ENCODE data around the gene IFNL1. TPM values are rescaled to one million over a fixed set of nuclear protein-coding genes. Genes with fewer than 3 reads are reported as not detected.

The IFNL1 gene
- total RNA-seq, 1 experiment from 2014 or later: 1.0 TPM

- DNase-seq: no peak
- Mint-ChIP-seq H3K36me3 (ENCODE audit: insufficient read depth, unreplicated experiment) (no peaks in the 10 kb centered on the region), H3K4me1 (ENCODE audit: low read depth, unreplicated experiment) (peaks cover 24% of the 10 kb centered on the region), H3K27me3 (ENCODE audit: unreplicated experiment) (peaks cover 54% of the 10 kb centered on the region), H3K27ac (ENCODE audit: unreplicated experiment) (no peak overlapping the region), H3K4me3 (ENCODE audit: low read depth, unreplicated experiment) (no peak overlapping the region), H3K9me3 (ENCODE audit: low read depth, unreplicated experiment) (peaks cover 2% of the 10 kb centered on the region)
- TF ChIP-seq CTCF (IDR thresholded peaks at IDR 0.05; ENCODE audit: unreplicated experiment): no peak
- CTCF ChIA-PET: interaction anchor here (0.5 to 0.7 kb wide), 2 partner anchors 17 to 30 kb away, joined by 3 to 4 read pairs; no protein-coding TSS in a partner anchor
- intact Hi-C loops (cut with micrococcal nuclease; ENCODE audit: unreplicated experiment): no loop called here
- no TSS peak for BruUV-seq (replicated peaks)
Measured at GRCh38 chr19:39304701-39305571, 8.7 kb downstream of the IFNL1 start.

GRCh38 chr19:39306075-39306474 lies 9.9 kb downstream of the IFNL1 start:
- no peaks in the 10 kb centered on the region for H3K36me3 Mint-ChIP-seq (ENCODE audit: insufficient read depth, unreplicated experiment)
- CTCF ChIA-PET: interaction anchor here (0.7 kb wide), 2 partner anchors 9 to 754 kb away, joined by 3 read pairs; no protein-coding TSS in a partner anchor
- no peak overlapping the region for H3K4me3 Mint-ChIP-seq (ENCODE audit: low read depth, unreplicated experiment)
- peaks cover 24% of the 10 kb centered on the region for H3K4me1 Mint-ChIP-seq (ENCODE audit: low read depth, unreplicated experiment)
- no peak for TF ChIP-seq CTCF (IDR thresholded peaks at IDR 0.05; ENCODE audit: unreplicated experiment)
- H3K27me3 Mint-ChIP-seq (ENCODE audit: unreplicated experiment): peaks cover 44% of the 10 kb centered on the region
- BruUV-seq (replicated peaks): no TSS peak
- no peak overlapping the region for H3K27ac Mint-ChIP-seq (ENCODE audit: unreplicated experiment)
- H3K9me3 Mint-ChIP-seq (ENCODE audit: low read depth, unreplicated experiment): peaks cover 2% of the 10 kb centered on the region
- intact Hi-C loops (cut with micrococcal nuclease; ENCODE audit: unreplicated experiment): no loop called here
- DNase-seq: no peak

- H3K27me3 Mint-ChIP-seq (ENCODE audit: unreplicated experiment): peaks cover 41% of the 10 kb centered on the region
- H3K4me3 Mint-ChIP-seq (ENCODE audit: low read depth, unreplicated experiment): peak overlapping the region; percentile 26
- H3K9me3 Mint-ChIP-seq (ENCODE audit: low read depth, unreplicated experiment): peaks cover 2% of the 10 kb centered on the region
- no peaks in the 10 kb centered on the region for H3K36me3 Mint-ChIP-seq (ENCODE audit: insufficient read depth, unreplicated experiment)
- CTCF ChIA-PET: no interaction called here
- intact Hi-C loops (cut with micrococcal nuclease; ENCODE audit: unreplicated experiment): no loop called here
- DNase-seq: peak; percentile 53
- peaks cover 24% of the 10 kb centered on the region for H3K4me1 Mint-ChIP-seq (ENCODE audit: low read depth, unreplicated experiment)
- H3K27ac Mint-ChIP-seq (ENCODE audit: unreplicated experiment): no peak overlapping the region
- no peak for TF ChIP-seq CTCF (IDR thresholded peaks at IDR 0.05; ENCODE audit: unreplicated experiment)
- no TSS peak for BruUV-seq (replicated peaks)
Measured at GRCh38 chr19:39307046-39307821, 11.0 kb downstream of the IFNL1 start.

DNA sequence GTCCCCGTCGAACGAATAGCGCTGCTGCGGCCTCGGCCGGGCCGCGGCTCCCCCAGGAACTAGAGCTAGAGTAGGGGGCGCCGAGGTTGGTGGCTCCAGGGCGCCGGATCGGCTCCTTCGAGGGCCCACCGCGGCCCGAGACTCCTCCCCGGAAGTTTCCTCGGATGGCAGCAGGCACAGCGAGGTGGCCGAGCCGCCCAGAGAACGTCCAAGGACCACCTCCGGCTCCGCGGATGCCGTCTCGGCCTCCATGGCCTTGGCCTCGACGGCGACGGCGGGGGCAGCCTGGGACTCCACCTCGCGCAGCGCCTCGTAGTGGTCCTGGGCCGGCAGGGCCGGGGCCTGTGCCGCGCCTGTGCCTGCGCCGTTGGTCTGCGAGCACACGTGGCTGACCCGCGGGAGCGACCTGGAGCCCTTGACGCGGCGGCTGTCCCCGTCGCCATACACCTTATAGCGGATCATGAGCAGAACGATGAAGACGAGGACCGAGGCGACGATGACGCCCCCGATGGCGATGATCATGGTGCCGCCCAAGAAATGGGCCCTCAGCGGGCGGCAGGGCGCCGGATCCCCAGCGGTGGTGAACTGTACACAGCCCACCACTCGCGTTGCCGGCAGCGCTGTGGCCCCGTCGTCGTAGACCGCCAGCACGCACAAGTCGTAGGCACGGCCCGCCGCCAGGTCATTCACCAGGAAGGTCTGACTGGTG lies 11.8 kb downstream of the IFNL1 start:
- Mint-ChIP-seq H3K27ac (ENCODE audit: unreplicated experiment) (no peak overlapping the region), H3K9me3 (ENCODE audit: low read depth, unreplicated experiment) (peaks cover 2% of the 10 kb centered on the region), H3K36me3 (ENCODE audit: insufficient read depth, unreplicated experiment) (no peaks in the 10 kb centered on the region), H3K4me3 (ENCODE audit: low read depth, unreplicated experiment) (peak overlapping the region; percentile 22), H3K4me1 (ENCODE audit: low read depth, unreplicated experiment) (peaks cover 24% of the 10 kb centered on the region), H3K27me3 (ENCODE audit: unreplicated experiment) (peaks cover 41% of the 10 kb centered on the region)
- no peak for TF ChIP-seq CTCF (IDR thresholded peaks at IDR 0.05; ENCODE audit: unreplicated experiment)
- BruUV-seq (replicated peaks): no TSS peak
- intact Hi-C loops (cut with micrococcal nuclease; ENCODE audit: unreplicated experiment): no loop called here
- CTCF ChIA-PET: interaction anchor here (0.5 kb wide), 1 partner anchor 456 kb away, joined by 3 read pairs; no protein-coding TSS in a partner anchor
- DNase-seq: no peak
